Fibroblast of skin of left quadriceps (primary cell): ENCODE results near the gene PLEKHO2.

Source experiments
- DNase-seq, 2 experiments: peaks; one replicate each; pipeline ENCODE4 v3.0.0-alpha.2; 2013; ENCODE audit warnings: low read depth in 2 of 2

Gene PLEKHO2

GRCh38 chr15:64912379-64913325 is 70.9 kb downstream of the PLEKHO2 start:
- no peak for DNase-seq

- no peak for DNase-seq
These were observed 74.0 kb downstream of the PLEKHO2 start for GRCh38 chr15:64915518-64916227.

GRCh38 chr15:64916365-64916764 is 74.7 kb downstream of the PLEKHO2 start:
- DNase-seq, result no peak

GRCh38 chr15:64917211-64917610 is 75.5 kb downstream of the PLEKHO2 start:
- DNase-seq, result no peak
